Measurements from ENCODE around the gene ARHGAP21. TPM values are rescaled to one million over a fixed set of nuclear protein-coding genes. Genes with fewer than 3 reads are reported as not detected.
"Not testable (repeated sequence)": the region's sequence is repeated elsewhere in the genome, so short reads cannot be mapped to it uniquely, and the experiment has no call there.

ARHGAP21 gene
- total RNA-seq, 1 experiment from 2014 or later = 59.4 TPM

DNA sequence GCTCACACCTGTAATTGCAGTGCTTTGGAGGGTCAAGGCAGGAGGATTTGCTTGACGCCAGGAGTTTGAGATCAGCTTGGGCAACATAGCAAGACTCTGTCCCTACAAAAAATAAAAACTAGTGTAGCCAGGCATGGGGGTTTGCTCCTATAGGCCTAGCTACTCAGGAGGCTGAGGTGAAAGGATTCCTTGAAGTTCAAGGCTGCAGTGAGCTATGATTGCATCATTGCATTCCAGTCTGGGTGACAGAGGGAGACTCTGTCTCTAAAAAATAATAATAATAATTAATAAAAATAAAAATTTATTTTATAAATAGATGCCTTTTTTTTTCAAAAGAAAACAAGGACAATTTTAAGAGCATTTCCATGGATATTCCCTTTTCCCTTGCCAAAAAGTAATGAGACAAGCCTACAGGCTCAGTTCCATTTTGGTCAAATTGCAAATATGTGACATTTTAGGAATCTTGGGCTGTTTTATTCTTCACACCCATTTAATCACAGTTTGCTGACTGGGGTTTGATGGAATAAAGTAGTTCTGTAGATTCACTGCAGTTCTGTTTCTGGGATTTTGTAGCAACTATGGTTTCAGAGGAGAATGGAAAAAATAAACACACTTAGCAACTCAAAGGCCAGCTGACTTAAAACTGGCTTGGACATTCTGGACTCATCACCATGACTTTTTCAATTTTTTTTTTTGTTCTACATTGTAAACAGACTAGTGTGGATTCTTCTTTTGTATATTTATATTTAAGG is 48.4 kb upstream of the ARHGAP21 start:
- H3K4me1 ChIP-seq (ENCODE audit: insufficient read depth, low read length) = no peaks in the 10 kb centered on the region
- TF ChIP-seq CTCF (conservative IDR thresholded peaks at IDR 0.05) = no peak
- Mint-ChIP-seq H3K9me3 (peaks cover 0 to 3% of the 10 kb centered on the region in 2 experiments; a peak in 1 of 5 replicates), H3K27me3 (ENCODE audit: low read depth) (no peaks in the 10 kb centered on the region), H3K27ac (no peak overlapping the region), H3K4me3 (no peak overlapping the region), H3K36me3 (ENCODE audit: insufficient read depth in 1 of 3, low read depth in 3 of 3) (no peaks in the 10 kb centered on the region), H3K4me1 (no peaks in the 10 kb centered on the region)
- H2BK5ac ChIP-seq (ENCODE audit: insufficient read length, low read length) = no peak overlapping the region
- no peak for DNase-seq
- no peak overlapping the region for H2AK5ac ChIP-seq (ENCODE audit: insufficient read length, low read length)
- no peak overlapping the region for H4K5ac ChIP-seq (ENCODE audit: insufficient read length, low read depth, low read length)
- no peak overlapping the region for H3K23ac ChIP-seq (ENCODE audit: insufficient read length, low read depth, low read length)
- no peak overlapping the region for H2AFZ ChIP-seq (ENCODE audit: low read length)
- no peak overlapping the region for H3K56ac ChIP-seq (ENCODE audit: insufficient read length, low read depth, low read length)
- H3K23me2 ChIP-seq (ENCODE audit: insufficient read length, low read depth, low read length, poor library complexity, severe bottlenecking) = no peaks in the 10 kb centered on the region
- H3K9me3 ChIP-seq (ENCODE audit: control insufficient read depth, low read depth, low read length) = no peaks in the 10 kb centered on the region
- no peak overlapping the region for H3T11ph ChIP-seq (ENCODE audit: low read length)
- WGBS (ENCODE audit: extremely low coverage, insufficient read length, low lambda C conversion rate) = no CpG with 5 or more reads among the region's 1 CpG
- no peaks in the 10 kb centered on the region for H3K27me3 ChIP-seq (ENCODE audit: insufficient read depth, low read length)
- H3K79me1 ChIP-seq (ENCODE audit: insufficient read depth, low read depth, low read length, poor library complexity, severe bottlenecking) = no peaks in the 10 kb centered on the region
- H3K4ac ChIP-seq (ENCODE audit: low read depth, low read length) = no peak overlapping the region
- no peaks in the 10 kb centered on the region for H4K20me1 ChIP-seq (ENCODE audit: control insufficient read depth, insufficient read depth, insufficient read length)
- no peak overlapping the region for H2BK15ac ChIP-seq (ENCODE audit: low read depth, low read length)
- H3K9ac ChIP-seq (ENCODE audit: extremely low read depth, insufficient read length, low read length) = no peak overlapping the region
- no peak overlapping the region for H2BK12ac ChIP-seq (ENCODE audit: insufficient read length, low read depth, low read length)
- no peak overlapping the region for H2BK120ac ChIP-seq (ENCODE audit: low read depth, low read length, poor library complexity, severe bottlenecking)
- H3K27ac ChIP-seq (ENCODE audit: insufficient read length, low read depth, low read length) = no peak overlapping the region
- no peak overlapping the region for H3K14ac ChIP-seq (ENCODE audit: insufficient read depth, low read length)
- no peak overlapping the region for H3K4me2 ChIP-seq (ENCODE audit: insufficient read depth, insufficient read length, low read length)
- no peak overlapping the region for H3K18ac ChIP-seq (ENCODE audit: insufficient read length, low read depth, low read length)
- no peak overlapping the region for H2BK20ac ChIP-seq (ENCODE audit: low read depth, low read length, poor library complexity, severe bottlenecking)
- no peak overlapping the region for H4K8ac ChIP-seq (replicated peaks; ENCODE audit: insufficient read length, low read depth, low read length)
- H4K91ac ChIP-seq (ENCODE audit: insufficient read length, low read depth, low read length) = no peak overlapping the region
- no peaks in the 10 kb centered on the region; the same call in 1 of the 2 replicates for H3K79me2 ChIP-seq (ENCODE audit: insufficient read depth, low read length)

GRCh38 chr10:24764991-24765390 is 41.3 kb upstream of the ARHGAP21 start:
- H3K27me3 ChIP-seq (ENCODE audit: insufficient read depth, low read length); H2BK15ac ChIP-seq (ENCODE audit: low read depth, low read length); H3K4me3 Mint-ChIP-seq; H3K56ac ChIP-seq (ENCODE audit: insufficient read length, low read depth, low read length); H2BK120ac ChIP-seq (ENCODE audit: low read depth, low read length, poor library complexity, severe bottlenecking); H3K23me2 ChIP-seq (ENCODE audit: insufficient read length, low read depth, low read length, poor library complexity, severe bottlenecking); H3K23ac ChIP-seq (ENCODE audit: insufficient read length, low read depth, low read length); DNase-seq; H3K4me1 ChIP-seq (ENCODE audit: insufficient read depth, low read length); H3K27me3 Mint-ChIP-seq (ENCODE audit: low read depth); H4K20me1 ChIP-seq (ENCODE audit: control insufficient read depth, insufficient read depth, insufficient read length); H3K27ac Mint-ChIP-seq; H2BK5ac ChIP-seq (ENCODE audit: insufficient read length, low read length); H4K5ac ChIP-seq (ENCODE audit: insufficient read length, low read depth, low read length); H3K18ac ChIP-seq (ENCODE audit: insufficient read length, low read depth, low read length); H3K79me2 ChIP-seq (ENCODE audit: insufficient read depth, low read length); H3K14ac ChIP-seq (ENCODE audit: insufficient read depth, low read length); H2BK12ac ChIP-seq (ENCODE audit: insufficient read length, low read depth, low read length); H3K9ac ChIP-seq (ENCODE audit: extremely low read depth, insufficient read length, low read length); H4K91ac ChIP-seq (ENCODE audit: insufficient read length, low read depth, low read length); H2BK20ac ChIP-seq (ENCODE audit: low read depth, low read length, poor library complexity, severe bottlenecking); H2AK5ac ChIP-seq (ENCODE audit: insufficient read length, low read length); H3T11ph ChIP-seq (ENCODE audit: low read length); H3K4ac ChIP-seq (ENCODE audit: low read depth, low read length); H3K27ac ChIP-seq (ENCODE audit: insufficient read length, low read depth, low read length); H3K4me2 ChIP-seq (ENCODE audit: insufficient read depth, insufficient read length, low read length); H2AFZ ChIP-seq (ENCODE audit: low read length); H3K79me1 ChIP-seq (ENCODE audit: insufficient read depth, low read depth, low read length, poor library complexity, severe bottlenecking); H3K9me3 ChIP-seq (ENCODE audit: control insufficient read depth, low read depth, low read length); H4K8ac ChIP-seq (replicated peaks; ENCODE audit: insufficient read length, low read depth, low read length): not testable (repeated sequence)
- H3K36me3 Mint-ChIP-seq (ENCODE audit: insufficient read depth in 1 of 3, low read depth in 3 of 3) = peaks cover 15 to 33% (median 21%) of the 10 kb centered on the region in 3 experiments
- no CpG with 5 or more reads among the region's 1 CpG for WGBS (ENCODE audit: extremely low coverage, insufficient read length, low lambda C conversion rate)
- peaks cover 26 to 29% of the 10 kb centered on the region in 2 experiments for H3K9me3 Mint-ChIP-seq
- H3K4me1 Mint-ChIP-seq = peaks cover 13 to 15% of the 10 kb centered on the region in 2 experiments

All from H9 (cell line).